Pancreas (tissue), 10 donors: ENCODE measurements around the gene KLK15. TPM values are rescaled to one million over a fixed set of nuclear protein-coding genes. Genes with fewer than 3 reads are reported as not detected.
"Not testable (repeated sequence)": the region's sequence is repeated elsewhere in the genome, so short reads cannot be mapped to it uniquely, and the experiment has no call there.

Experiments
- ATAC-seq, 4 donors: fragments of 200-7000 bp; cut with Tn5 transposase; one replicate each; pipeline versions ENCODE4 v1.8.0 to v1.9.1; 2020; ENCODE audit warnings: mild to moderate bottlenecking in 4 of 4, moderate library complexity in 4 of 4
- DNase-seq, 6 donors: peaks; one replicate each; pipeline ENCODE4 v3.0.0-alpha.2; 2020
- FAIRE-seq: peaks from 2 replicates; lab custom pipeline; 2012; peaks lifted over from hg19 to GRCh38; lab: Jason Lieb, UNC
- H3K27ac ChIP-seq, 4 donors: fragments of 200-600 bp; sonication (generic); 1 replicate in 3 of 4; 2 replicates in 1 of 4; pipeline versions ENCODE4 v1.5.0 to v1.8.0; 2020
- H3K27me3 ChIP-seq, 4 donors: fragments of 200-600 bp; one replicate each; pipeline ENCODE4 v1.8.0; 2021
- H3K36me3 ChIP-seq, 3 donors: fragments of 200-600 bp; sonication (generic) in 1 of 3; one replicate each; pipeline versions ENCODE4 v1.5.0 to v1.8.0; 2020 to 2021
- H3K4me1 ChIP-seq, 3 donors: fragments of 200-600 bp; one replicate each; pipeline ENCODE4 v1.8.0; 2021
- H3K4me3 ChIP-seq, 4 donors: fragments of 200-600 bp; sonication (generic) in 2 of 4; one replicate each; pipeline versions ENCODE4 v1.5.0 to v1.8.0; 2020 to 2021
- H3K9me3 ChIP-seq, 4 donors: fragments of 200-600 bp; one replicate each; pipeline ENCODE4 v1.8.0; 2021
- WGBS, 2 donors: extraction: QIAGEN DNeasy Blood & Tissue Kit; methylation state at CpG; one replicate each; pipeline ENCODE4 v1.1.7; 2013; 5-methylcytosine and 5-hydroxymethylcytosine counted together
- intact Hi-C, 3 donors: fragments of 100-400 bp; cut with DNase I; formaldehyde crosslinking; loops; one replicate each; pipeline versions ENCODE4 v1.11.1 to v1.14.2; 2022
- polyA plus RNA-seq, 2 donors: library from polyadenylated mRNA; stranded (reverse); fragments of 200-250 nt; gene quantifications; one replicate each; pipeline ENCODE4 v1.2.3, GENCODE V29; 2013
- total RNA-seq, 6 donors: library from RNA; stranded (reverse); fragmentation: NEBNext Ultra II Directional in 4 of 6; extraction: Animal tissue kit (Norgen Biotek cat#: 25700) in 4 of 6; gene quantifications; one replicate each; pipeline versions ENCODE4 v1.2.1 to v1.2.4, GENCODE V29; 2021 to 2023
- TF ChIP-seq, protein P1 (sequence below), 4 donors: fragments of 200-600 bp; sonication (generic) in 3 of 4; IDR thresholded peaks; one replicate each; pipeline versions ENCODE4 v1.5.0 to v1.8.0; 2021; ENCODE audit warnings: antibody characterized with exemption in 4 of 4
- donor health status: healthy with polysubstance abuse.
- donor health status: DM: no; HTN: no; CAD: no; lungs with moderate emphysema.
- donor health status: DM: no; HTN: no; CAD: no.
- donor health status: control.
- donor health status: control.
- donor health status: Bipolar disorder and iron deficiency.
- donor health status: DM: yes; HTN: yes; CAD: no.
- donor health status: DM: no; HTN: no; CAD: no.
- donor health status: DM: no; HTN: no; CAD: no.
- donor health status: DM: yes; HTN: yes; CAD: no.

Gene KLK15
- total and polyA plus RNA-seq, 8 donors: 0.07 to 0.27 TPM; not detected in 6

DNA sequence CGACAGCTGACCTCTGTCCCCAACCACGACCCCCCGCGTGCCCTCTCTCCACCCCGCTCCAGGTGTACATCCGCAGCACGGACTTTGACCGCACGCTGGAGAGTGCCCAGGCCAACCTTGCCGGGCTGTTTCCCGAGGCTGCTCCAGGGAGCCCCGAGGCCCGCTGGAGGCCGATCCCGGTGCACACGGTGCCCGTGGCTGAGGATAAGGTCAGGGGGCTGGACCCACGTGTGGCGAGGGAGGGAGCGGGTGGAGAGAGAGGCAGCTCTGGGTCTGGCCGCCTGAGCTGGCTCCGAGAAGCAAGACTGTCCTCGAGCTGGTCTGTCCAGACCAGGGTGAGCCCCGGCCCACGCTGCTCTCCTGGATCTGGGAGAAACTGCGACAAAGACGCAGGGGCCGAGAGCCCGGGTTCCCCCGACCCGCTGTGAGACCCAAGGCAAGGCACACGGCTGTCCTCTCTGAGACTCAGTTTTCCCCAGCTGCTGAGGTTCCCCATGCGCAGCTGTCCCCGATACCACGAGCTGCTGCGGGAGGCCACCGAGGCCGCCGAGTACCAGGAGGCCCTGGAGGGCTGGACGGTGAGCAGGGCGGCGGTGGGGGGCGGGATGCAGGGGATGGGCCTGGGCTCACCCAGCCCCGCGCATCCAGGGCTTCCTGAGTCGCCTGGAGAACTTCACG, 41.6 kb downstream of the KLK15 start:
- Histone ChIP-seq H3K36me3 (peaks cover 0 to under 1% (median under 1%) of the 10 kb centered on the region in 3 donors), H3K27ac (no peak overlapping the region), H3K4me1 (no peaks in the 10 kb centered on the region), H3K9me3 (no peaks in the 10 kb centered on the region), H3K27me3 (no peaks in the 10 kb centered on the region), H3K4me3 (no peak overlapping the region)
- 56% methylated on average over 47 of the region's 47 CpGs for WGBS, 2 donors
- peak in 1 of 6 donors; percentile 73 for DNase-seq
- ATAC-seq: peak in 1 of 4 donors; percentile 11
- intact Hi-C loops: no loop called here
- FAIRE-seq: no peak
- TF ChIP-seq, protein P1, sequence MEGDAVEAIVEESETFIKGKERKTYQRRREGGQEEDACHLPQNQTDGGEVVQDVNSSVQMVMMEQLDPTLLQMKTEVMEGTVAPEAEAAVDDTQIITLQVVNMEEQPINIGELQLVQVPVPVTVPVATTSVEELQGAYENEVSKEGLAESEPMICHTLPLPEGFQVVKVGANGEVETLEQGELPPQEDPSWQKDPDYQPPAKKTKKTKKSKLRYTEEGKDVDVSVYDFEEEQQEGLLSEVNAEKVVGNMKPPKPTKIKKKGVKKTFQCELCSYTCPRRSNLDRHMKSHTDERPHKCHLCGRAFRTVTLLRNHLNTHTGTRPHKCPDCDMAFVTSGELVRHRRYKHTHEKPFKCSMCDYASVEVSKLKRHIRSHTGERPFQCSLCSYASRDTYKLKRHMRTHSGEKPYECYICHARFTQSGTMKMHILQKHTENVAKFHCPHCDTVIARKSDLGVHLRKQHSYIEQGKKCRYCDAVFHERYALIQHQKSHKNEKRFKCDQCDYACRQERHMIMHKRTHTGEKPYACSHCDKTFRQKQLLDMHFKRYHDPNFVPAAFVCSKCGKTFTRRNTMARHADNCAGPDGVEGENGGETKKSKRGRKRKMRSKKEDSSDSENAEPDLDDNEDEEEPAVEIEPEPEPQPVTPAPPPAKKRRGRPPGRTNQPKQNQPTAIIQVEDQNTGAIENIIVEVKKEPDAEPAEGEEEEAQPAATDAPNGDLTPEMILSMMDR (IDR thresholded peaks at IDR 0.05): no peak

DNA sequence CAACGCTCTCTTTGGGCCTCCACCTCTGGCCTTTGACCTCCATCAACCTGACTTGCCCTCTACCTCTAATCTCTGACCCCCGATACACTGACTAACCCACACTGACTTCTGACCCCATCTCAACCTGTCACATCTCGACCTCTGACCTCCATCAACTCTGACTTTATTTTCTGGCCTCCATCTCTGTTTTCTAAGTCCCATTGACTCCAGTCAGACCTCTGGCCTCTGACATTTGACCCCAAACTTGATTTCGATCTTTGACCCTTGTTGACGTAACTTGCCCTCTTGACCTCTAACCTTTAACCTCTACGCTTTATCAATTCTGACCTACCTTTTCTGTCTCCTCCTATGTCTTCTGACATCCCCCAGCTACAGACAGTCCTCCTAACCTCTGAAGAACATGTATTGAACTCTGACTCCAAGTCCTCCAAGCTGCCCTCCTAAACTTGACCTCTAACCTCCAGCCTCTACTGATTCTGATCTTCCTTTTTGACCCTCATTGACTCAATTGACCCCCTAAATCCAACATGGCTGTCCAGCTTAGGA, 42.4 kb downstream of the KLK15 start:
- Histone ChIP-seq H3K4me1 (no peaks in the 10 kb centered on the region), H3K27ac (no peak overlapping the region), H3K27me3 (no peaks in the 10 kb centered on the region), H3K9me3 (no peaks in the 10 kb centered on the region), H3K4me3 (no peak overlapping the region), H3K36me3 (no peaks in the 10 kb centered on the region)
- intact Hi-C loops: no loop called here
- ATAC-seq (no peak), FAIRE-seq (no peak), DNase-seq (no peak)
- TF ChIP-seq, protein P1 (IDR thresholded peaks at IDR 0.05): no peak
- WGBS, 2 donors: 83 to 87% methylated on average over 6 of the region's 6 CpGs

DNA sequence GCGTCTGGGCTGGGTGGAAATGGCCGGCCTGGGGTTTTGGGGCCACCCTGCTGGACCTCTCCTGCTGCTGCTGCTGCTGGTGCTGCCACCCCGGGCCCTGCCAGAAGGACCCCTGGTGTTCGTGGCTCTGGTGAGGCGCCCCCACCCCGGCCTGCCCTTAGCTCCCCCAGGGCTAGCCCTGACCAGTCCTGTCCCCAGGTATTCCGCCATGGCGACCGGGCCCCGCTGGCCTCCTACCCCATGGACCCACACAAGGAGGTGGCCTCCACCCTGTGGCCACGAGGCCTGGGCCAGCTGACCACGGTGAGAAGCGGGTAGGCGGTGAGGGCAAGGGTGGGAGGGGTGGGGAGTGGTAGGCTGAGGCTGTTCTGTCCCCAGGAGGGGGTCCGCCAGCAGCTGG, 43.0 kb downstream of the KLK15 start, which contains the start of gene ACP4:
Gene ACP4 (plus strand): TSS at position 20 of the 400 bp plus-strand sequence. CDS start 0 bp downstream, at position 20.
- Histone ChIP-seq H3K27me3 (no peaks in the 10 kb centered on the region), H3K4me3 (no peak within 1 kb of the TSS), H3K36me3 (no peaks in the 10 kb centered on the region), H3K27ac (no peak within 1 kb of the TSS), H3K4me1 (no peaks in the 10 kb centered on the region), H3K9me3 (no peaks in the 10 kb centered on the region)
- DNase-seq: peak in 1 of 6 donors; percentile 78
- intact Hi-C loops: no loop called here
- FAIRE-seq: no peak
- 86 to 88% methylated on average over 15 of the region's 15 CpGs for WGBS, 2 donors
- no peak for ATAC-seq
- TF ChIP-seq, protein P1 (IDR thresholded peaks at IDR 0.05): no peak

DNA sequence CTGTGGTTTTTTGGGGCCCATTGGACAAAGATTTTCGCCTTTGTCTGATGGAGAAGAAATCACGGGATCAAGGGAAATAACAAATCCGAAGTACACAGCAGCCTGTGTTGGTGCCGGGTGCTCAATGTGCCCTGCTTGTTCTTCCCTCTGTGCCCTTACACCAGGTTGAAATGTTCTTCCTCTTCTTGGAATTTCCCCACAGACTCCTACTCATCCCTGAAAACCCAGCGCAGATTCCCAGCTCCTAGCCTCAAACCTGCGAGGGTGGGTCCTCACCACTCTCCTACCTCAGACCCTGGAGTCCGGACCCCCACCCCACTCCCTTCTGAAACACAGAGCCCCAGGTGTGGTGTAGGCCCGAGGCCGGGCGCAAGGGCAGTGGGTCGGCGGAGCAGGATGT, 48.0 kb downstream of the KLK15 start:
- no peak for ATAC-seq
- Histone ChIP-seq H3K36me3 (no peaks in the 10 kb centered on the region), H3K4me3 (no peak overlapping the region), H3K4me1 (no peaks in the 10 kb centered on the region), H3K27ac (no peak overlapping the region), H3K27me3 (peaks cover 0 to 17% (median 5%) of the 10 kb centered on the region in 4 donors), H3K9me3 (no peaks in the 10 kb centered on the region)
- TF ChIP-seq, protein P1 (IDR thresholded peaks at IDR 0.05): no peak
- no peak for DNase-seq
- intact Hi-C loops: no loop called here
- no peak for FAIRE-seq
- WGBS, 2 donors: 79 to 88% methylated on average over 12 of the region's 12 CpGs

DNA sequence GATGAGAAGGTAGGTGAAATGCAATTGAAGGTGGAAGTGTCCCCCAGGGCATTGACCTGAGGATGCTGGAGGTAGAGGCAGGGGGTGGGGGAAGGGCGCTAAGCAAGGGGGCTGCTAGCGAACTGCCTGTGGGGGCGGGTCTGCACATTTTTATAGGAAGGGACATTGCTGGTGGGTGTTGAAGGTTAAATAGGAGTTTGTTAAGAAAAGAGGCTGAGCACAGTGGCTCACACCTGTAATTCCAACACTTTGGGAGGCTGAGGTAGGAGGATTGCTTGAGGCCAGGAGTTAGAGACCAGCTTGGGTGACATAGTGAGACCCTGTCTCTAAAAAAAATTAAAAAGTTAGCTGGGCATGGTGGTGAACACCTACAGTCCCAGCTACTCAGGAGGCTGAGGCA, 48.7 kb downstream of the KLK15 start:
- Histone ChIP-seq H3K4me1 (no peaks in the 10 kb centered on the region), H3K27ac (no peak overlapping the region), H3K27me3 (peaks cover 0 to 18% (median 5%) of the 10 kb centered on the region in 4 donors), H3K9me3 (no peaks in the 10 kb centered on the region), H3K36me3 (no peaks in the 10 kb centered on the region), H3K4me3 (no peak overlapping the region)
- DNase-seq (no peak), ATAC-seq (no peak), FAIRE-seq (no peak)
- 78 to 86% methylated on average over 3 of the region's 3 CpGs for WGBS, 2 donors
- intact Hi-C loops: loop anchor here in 1 of 3 donors (5.0 kb wide), 2 partner anchors 242 to 427 kb away; no protein-coding TSS in a partner anchor
- TF ChIP-seq, protein P1 (IDR thresholded peaks at IDR 0.05): no peak

DNA sequence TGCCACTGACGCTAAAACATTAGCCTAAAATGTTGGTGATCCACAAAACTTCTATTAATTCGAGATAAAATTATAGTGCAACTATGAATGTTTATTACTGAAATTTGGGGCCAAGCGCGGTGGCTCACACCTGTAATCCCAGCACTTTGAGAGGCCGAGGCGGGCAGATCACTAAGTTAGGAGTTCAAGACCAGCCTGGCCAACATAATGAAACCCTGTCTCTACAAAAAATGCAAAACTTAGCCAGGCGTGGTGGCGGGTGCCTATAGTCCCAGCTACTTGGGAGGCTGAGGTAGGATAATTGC, 49.6 kb downstream of the KLK15 start:
- intact Hi-C loops: loop anchor here in 1 of 3 donors (5.0 kb wide), 2 partner anchors 241 to 426 kb away; no protein-coding TSS in a partner anchor
- H3K27ac ChIP-seq, H3K4me1 ChIP-seq, DNase-seq, H3K4me3 ChIP-seq, H3K36me3 ChIP-seq, ATAC-seq, H3K9me3 ChIP-seq, FAIRE-seq: not testable (repeated sequence)
- 31 to 34% methylated on average over 8 of the region's 8 CpGs for WGBS, 2 donors
- H3K27me3 ChIP-seq: peaks cover 0 to 24% (median 5%) of the 10 kb centered on the region in 4 donors
